Measurements from ENCODE around the gene CHAF1B. TPM values are rescaled to one million over a fixed set of nuclear protein-coding genes. Genes with fewer than 3 reads are reported as not detected.
A peak's percentile ranks its signal among the peaks of the same experiment; 100 is the strongest.

CHAF1B gene
- total RNA-seq, 1 donor: 1.8 TPM

DNA sequence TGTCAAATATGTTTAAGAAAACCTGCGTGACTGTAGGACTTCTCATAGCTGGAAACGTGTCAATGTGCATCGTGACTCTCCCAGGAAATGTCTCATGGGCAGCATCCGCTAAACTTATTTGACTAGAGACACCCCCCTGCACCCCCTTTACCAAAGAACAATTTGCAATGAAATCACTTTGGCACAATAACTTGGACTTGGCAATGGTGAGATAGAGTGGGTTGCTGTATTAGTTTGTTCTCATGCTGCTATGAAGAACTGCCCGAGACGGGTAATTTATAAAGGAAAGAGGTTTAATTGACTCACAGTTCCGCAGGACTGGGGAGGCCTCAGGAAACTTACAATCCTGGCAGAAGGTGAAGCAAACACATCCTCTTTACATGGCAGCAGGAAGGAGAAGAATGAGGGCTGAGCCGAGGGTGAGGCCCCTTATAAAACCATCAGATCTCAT lies 80.9 kb downstream of the CHAF1B start:
- H4K20me1 ChIP-seq (ENCODE audit: insufficient read depth, low read length): no peaks in the 10 kb centered on the region
- no peak overlapping the region for H3K4me2 ChIP-seq (ENCODE audit: insufficient read depth, low read length)
- H3K27me3 ChIP-seq (ENCODE audit: insufficient read depth, low read length): no peaks in the 10 kb centered on the region
- H3K36me3 ChIP-seq (ENCODE audit: insufficient read depth, low read length): no peaks in the 10 kb centered on the region
- no peaks in the 10 kb centered on the region for H3K79me2 ChIP-seq (ENCODE audit: insufficient read depth, low read length)
- H3K4me1 ChIP-seq (ENCODE audit: insufficient read depth, low read length): peaks cover 10% of the 10 kb centered on the region
- TF ChIP-seq, protein P1, sequence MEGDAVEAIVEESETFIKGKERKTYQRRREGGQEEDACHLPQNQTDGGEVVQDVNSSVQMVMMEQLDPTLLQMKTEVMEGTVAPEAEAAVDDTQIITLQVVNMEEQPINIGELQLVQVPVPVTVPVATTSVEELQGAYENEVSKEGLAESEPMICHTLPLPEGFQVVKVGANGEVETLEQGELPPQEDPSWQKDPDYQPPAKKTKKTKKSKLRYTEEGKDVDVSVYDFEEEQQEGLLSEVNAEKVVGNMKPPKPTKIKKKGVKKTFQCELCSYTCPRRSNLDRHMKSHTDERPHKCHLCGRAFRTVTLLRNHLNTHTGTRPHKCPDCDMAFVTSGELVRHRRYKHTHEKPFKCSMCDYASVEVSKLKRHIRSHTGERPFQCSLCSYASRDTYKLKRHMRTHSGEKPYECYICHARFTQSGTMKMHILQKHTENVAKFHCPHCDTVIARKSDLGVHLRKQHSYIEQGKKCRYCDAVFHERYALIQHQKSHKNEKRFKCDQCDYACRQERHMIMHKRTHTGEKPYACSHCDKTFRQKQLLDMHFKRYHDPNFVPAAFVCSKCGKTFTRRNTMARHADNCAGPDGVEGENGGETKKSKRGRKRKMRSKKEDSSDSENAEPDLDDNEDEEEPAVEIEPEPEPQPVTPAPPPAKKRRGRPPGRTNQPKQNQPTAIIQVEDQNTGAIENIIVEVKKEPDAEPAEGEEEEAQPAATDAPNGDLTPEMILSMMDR (IDR thresholded peaks at IDR 0.05; ENCODE audit: extremely low read depth, low read depth, low read length): no peak
- H3K4me3 ChIP-seq (ENCODE audit: insufficient read depth, low read length): no peak overlapping the region
- H2AFZ ChIP-seq (ENCODE audit: low read length): no peak overlapping the region
- H3K27ac ChIP-seq (ENCODE audit: low read depth, low read length): peak overlapping the region; percentile 47
- DNase-seq (ENCODE audit: insufficient read length, low spot score, missing footprints): no peak
- no peaks in the 10 kb centered on the region for H3K9me3 ChIP-seq (ENCODE audit: low read depth, low read length)

Small RNA genes within 50 kb of the gene (small RNA-seq; reads per million reads assigned to genes)
- gene ATP5MFP1: not detected

Other genes with a start within 250 kb of the CHAF1B start
- gene DOP1B, start 228.6 kb upstream of the CHAF1B start, total RNA-seq: 16.3 and 23.6 TPM in 2 replicates
- gene MORC3, start 65.2 kb upstream of the CHAF1B start, total RNA-seq: 37.4 and 40.2 TPM in 2 replicates
- gene CLDN14, start 94.7 kb downstream of the CHAF1B start, total RNA-seq: 0.29 and 0.36 TPM in 2 replicates

Data from osteoblast (primary cell).